HG03565 (cell line): ENCODE results near the gene PRRX2.

Source experiments
- ATAC-seq: cut with Tn5 transposase; IDR thresholded peaks from one replicate; pipeline ENCODE4 v1.9.1; 2021; ENCODE audit warnings: mild to moderate bottlenecking, moderate library complexity; ENCODE audit not compliant: unreplicated experiment

The PRRX2 gene

GRCh38 chr9:129702589-129703520 is 37.4 kb downstream of the PRRX2 start:
- no peak for ATAC-seq

GRCh38 chr9:129703667-129704355 is 38.4 kb downstream of the PRRX2 start:
- no peak for ATAC-seq

- ATAC-seq, result no peak
Observed at GRCh38 chr9:129704807-129705206, 39.4 kb downstream of the PRRX2 start.

- no peak for ATAC-seq
Observed at GRCh38 chr9:129708793-129709192, 43.3 kb downstream of the PRRX2 start.

GRCh38 chr9:129709438-129710168 is 44.2 kb downstream of the PRRX2 start:
- no peak for ATAC-seq

- ATAC-seq, result no peak
Observed at GRCh38 chr9:129710169-129710453, 44.7 kb downstream of the PRRX2 start.

GRCh38 chr9:129712634-129713401 is 47.4 kb downstream of the PRRX2 start:
- ATAC-seq, result no peak

GRCh38 chr9:129713402-129713679 is 47.9 kb downstream of the PRRX2 start:
- ATAC-seq, result no peak

- ATAC-seq, result no peak
Observed at GRCh38 chr9:129714511-129715061, 49.1 kb downstream of the PRRX2 start.

- ATAC-seq, result no peak
Observed at GRCh38 chr9:129716091-129716490, 50.6 kb downstream of the PRRX2 start.

- no peak for ATAC-seq
Observed at GRCh38 chr9:129717991-129718390, 52.5 kb downstream of the PRRX2 start.

GRCh38 chr9:129718647-129719046 is 53.2 kb downstream of the PRRX2 start:
- no peak for ATAC-seq

GRCh38 chr9:129719135-129719534 is 53.7 kb downstream of the PRRX2 start:
- ATAC-seq, result no peak

GRCh38 chr9:129720181-129720864 is 54.9 kb downstream of the PRRX2 start:
- no peak for ATAC-seq

GRCh38 chr9:129720865-129721545 is 55.6 kb downstream of the PRRX2 start:
- ATAC-seq, result no peak

- ATAC-seq, result no peak
Observed at GRCh38 chr9:129722913-129723312, 57.5 kb downstream of the PRRX2 start.

- no peak for ATAC-seq
Observed at GRCh38 chr9:129724456-129725190, 59.2 kb downstream of the PRRX2 start.

- ATAC-seq, result no peak
Observed at GRCh38 chr9:129725795-129726251, 60.4 kb downstream of the PRRX2 start.
